ENCODE data around the gene ERBB4. TPM values are rescaled to one million over a fixed set of nuclear protein-coding genes. Genes with fewer than 3 reads are reported as not detected.

The ERBB4 gene
- total and polyA plus RNA-seq, 2 of the 8 experiments (the other 6 are each of a cell fraction or from before 2014, with no cell fraction given): 0.34 to 1.3 TPM

DNA sequence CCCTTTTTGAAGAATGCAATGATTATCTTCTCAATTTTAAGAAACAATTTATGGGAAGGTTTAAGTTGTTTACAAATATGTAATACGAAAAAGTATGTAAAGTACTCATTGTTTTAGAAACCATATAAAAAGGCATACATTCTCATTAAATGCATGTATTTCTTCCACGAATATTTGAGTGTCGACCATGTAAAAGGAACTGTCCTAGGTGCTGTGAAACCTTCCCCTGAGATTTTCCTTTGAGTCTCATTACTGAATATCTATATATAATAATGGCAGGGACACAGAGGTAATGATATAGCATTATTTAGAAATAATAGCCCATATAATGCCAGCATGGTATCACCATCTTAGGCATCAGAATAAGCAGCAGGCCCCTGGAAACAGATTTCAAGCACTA is 239.3 kb downstream of the ERBB4 start:
- no peak overlapping the region for H3K4me2 ChIP-seq (ENCODE audit: insufficient read depth in 1 of 2, low read depth in 2 of 2, low read length in 2 of 2)
- H3K23me2 ChIP-seq (ENCODE audit: low read depth, low read length): no peaks in the 10 kb centered on the region
- no peak overlapping the region for H3K4me3 ChIP-seq (ENCODE audit: extremely low read depth in 1 of 4, insufficient read depth in 2 of 4, low read depth in 3 of 4, low read length in 4 of 4)
- ChIA-PET CTCF (ENCODE audit: partially characterized antibody) (no interaction called here), POLR2A (ENCODE audit: partially characterized antibody) (no interaction called here)
- H2BK5ac ChIP-seq (ENCODE audit: low read depth, low read length): no peak overlapping the region
- no peak overlapping the region for H3K56ac ChIP-seq (replicated peaks; ENCODE audit: insufficient read length, low read depth, low read length)
- H3K14ac ChIP-seq (ENCODE audit: insufficient read length): no peak overlapping the region
- no peak for DNase-seq (ENCODE audit: low read depth in 1 of 2, low spot score in 2 of 2)
- no peak for FAIRE-seq
- H2AK5ac ChIP-seq (ENCODE audit: low read depth, low read length): no peak overlapping the region
- H4K20me1 ChIP-seq (replicated peaks in 1 of 2; ENCODE audit: control insufficient read depth in 1 of 2, insufficient read depth in 2 of 2, low read length in 2 of 2): no peaks in the 10 kb centered on the region
- H2BK15ac ChIP-seq (ENCODE audit: low read length): no peak overlapping the region
- no peaks in the 10 kb centered on the region for H3K79me1 ChIP-seq (ENCODE audit: low read depth, low read length)
- H2BK12ac ChIP-seq (ENCODE audit: low read depth, low read length): no peak overlapping the region
- no peaks in the 10 kb centered on the region for H3K9me3 ChIP-seq (ENCODE audit: insufficient read depth in 2 of 2, low read depth in 1 of 2, low read length in 1 of 2)
- no peak overlapping the region for H3K9ac ChIP-seq (replicated peaks in 1 of 4; ENCODE audit: extremely low read depth in 1 of 4, low read depth in 3 of 4, low read length in 3 of 4)
- 73% methylated on average over 3 of the region's 3 CpGs; no CpG with 5 or more reads in 1 of the 2 experiments for WGBS, 2 experiments (ENCODE audit: extremely low coverage in 1 of 2, insufficient coverage in 1 of 2, insufficient read length in 1 of 2, insufficient replicate concordance in 2 of 2, low coverage in 1 of 2, low lambda C conversion rate in 2 of 2, missing lambda C conversion rate in 1 of 2)
- H3K79me2 ChIP-seq (ENCODE audit: control insufficient read depth in 1 of 2, insufficient read depth in 2 of 2, low read length in 2 of 2): no peaks in the 10 kb centered on the region
- no peak overlapping the region for H3K23ac ChIP-seq (ENCODE audit: insufficient read length)
- no peak overlapping the region for H3K4ac ChIP-seq (replicated peaks; ENCODE audit: insufficient read length, low read depth, low read length)
- no peak overlapping the region for H4K5ac ChIP-seq (ENCODE audit: insufficient read length, low read depth, low read length)
- peaks cover 0 to 1% (median 0%) of the 10 kb centered on the region in 4 experiments; a peak in 1 of 7 replicates for H3K27me3 ChIP-seq (replicated peaks in 1 of 4; ENCODE audit: control insufficient read depth in 3 of 4, extremely low read depth in 1 of 4, insufficient read depth in 3 of 4, low read length in 3 of 4)
- no peak overlapping the region for H2AFZ ChIP-seq (ENCODE audit: low read length)
- H2BK20ac ChIP-seq (ENCODE audit: low read length): no peak overlapping the region
- TF ChIP-seq CREB1 (IDR thresholded peaks at IDR 0.05): no peak
- TF ChIP-seq SUZ12 (IDR thresholded peaks at IDR 0.05; ENCODE audit: low read length): no peak
- TF ChIP-seq MAFK (IDR thresholded peaks at IDR 0.05; ENCODE audit: low read depth, low read length): no peak
- no peak for TF ChIP-seq BACH1 (IDR thresholded peaks at IDR 0.05; ENCODE audit: low read length)
- TF ChIP-seq POLR2AphosphoS5 (IDR thresholded peaks at IDR 0.05; ENCODE audit: low read depth, low read length): no peak
- no peak for TF ChIP-seq TBP (IDR thresholded peaks at IDR 0.05; ENCODE audit: low read depth, low read length)
- no peak for TF ChIP-seq EP300 (IDR thresholded peaks at IDR 0.05; ENCODE audit: borderline replicate concordance in 1 of 2, low read depth in 2 of 2, low read length in 2 of 2)
- no peak for TF ChIP-seq JUN (IDR thresholded peaks at IDR 0.05; ENCODE audit: low read depth, low read length)
- no peak for TF ChIP-seq GTF2F1 (IDR thresholded peaks at IDR 0.05; ENCODE audit: borderline replicate concordance, low read depth, low read length)
- no peak for TF ChIP-seq ASH2L (IDR thresholded peaks at IDR 0.05; ENCODE audit: low read length)
- TF ChIP-seq EZH2 (IDR thresholded peaks at IDR 0.05; ENCODE audit: low read depth, low read length, severe bottlenecking): no peak
- no peak for TF ChIP-seq SP4 (IDR thresholded peaks at IDR 0.05; ENCODE audit: low read length)
- H3K18ac ChIP-seq (ENCODE audit: extremely low read depth, low read length): no peak overlapping the region
- H3K4me1 ChIP-seq (replicated peaks in 1 of 4; ENCODE audit: control insufficient read depth in 3 of 4, insufficient read depth in 4 of 4, low read length in 3 of 4): no peaks in the 10 kb centered on the region
- H3K27ac ChIP-seq (ENCODE audit: low read depth, low read length): no peak overlapping the region
- no peak overlapping the region for H4K91ac ChIP-seq (replicated peaks; ENCODE audit: insufficient read length, low read length)
- H2BK120ac ChIP-seq (replicated peaks; ENCODE audit: low read depth, low read length): no peak overlapping the region
- H3K36me3 ChIP-seq (ENCODE audit: control insufficient read depth in 2 of 4, insufficient read depth in 4 of 4, low read length in 3 of 4): no peaks in the 10 kb centered on the region
- H4K8ac ChIP-seq (ENCODE audit: extremely low read depth, insufficient read depth, low read length): no peak overlapping the region
